Keratinocyte (primary cell): Measurements from ENCODE around the gene HOTAIR. TPM values are rescaled to one million over a fixed set of nuclear protein-coding genes. Genes with fewer than 3 reads are reported as not detected.

Experiments used
- DNase-seq: peaks from one replicate; pipeline ENCODE4 v3.0.0-alpha.2; 2011; ENCODE audit warnings: low read depth, missing footprints, low spot score
- FAIRE-seq: peaks from 2 replicates; lab custom pipeline; 2011; peaks lifted over from hg19 to GRCh38; lab: Jason Lieb, UNC
- H2AFZ ChIP-seq: 2 replicates; pipeline ENCODE4 v1.6.0; 2012; ENCODE audit warnings: low read length, control low read depth, inconsistent platforms; ENCODE audit not compliant: control insufficient read depth
- H3K27ac ChIP-seq: 2 replicates; pipeline ENCODE4 v1.5.1; 2011; ENCODE audit warnings: low read length; ENCODE audit not compliant: control insufficient read depth, insufficient read depth
- H3K27me3 ChIP-seq: 3 replicates; pipeline ENCODE4 v1.6.0; 2011; ENCODE audit warnings: low read length; ENCODE audit not compliant: control insufficient read depth, insufficient read depth; ENCODE audit errors: extremely low read depth
- H3K36me3 ChIP-seq, 2 experiments: 2 replicates in 1 of 2; 3 replicates in 1 of 2; pipeline ENCODE4 v1.5.1; 2011; ENCODE audit warnings: low read length in 2 of 2, mild to moderate bottlenecking in 1 of 2; ENCODE audit not compliant: control insufficient read depth in 2 of 2, insufficient read depth in 2 of 2; ENCODE audit errors: extremely low read depth in 1 of 2
- H3K4me1 ChIP-seq: 3 replicates; pipeline ENCODE4 v1.5.1; 2011; ENCODE audit warnings: low read length; ENCODE audit not compliant: control insufficient read depth, insufficient read depth; ENCODE audit errors: extremely low read depth
- H3K4me2 ChIP-seq: 3 replicates; pipeline ENCODE4 v1.6.0; 2011; ENCODE audit warnings: low read depth, low read length; ENCODE audit not compliant: control insufficient read depth, insufficient read depth; ENCODE audit errors: extremely low read depth
- H3K4me3 ChIP-seq, 3 experiments: fragments of 200-600 bp in 1 of 3; sonication (generic) in 1 of 3; 2 replicates in 2 of 3; 3 replicates in 1 of 3; pipeline ENCODE4 v1.5.1; 2011 to 2016; ENCODE audit warnings: low read length in 3 of 3, mild to moderate bottlenecking in 3 of 3, control low read depth in 2 of 3, inconsistent platforms in 1 of 3, low read depth in 1 of 3, mixed read lengths in 1 of 3, mixed run types in 1 of 3, moderate library complexity in 1 of 3; ENCODE audit not compliant: control insufficient read depth in 2 of 3, insufficient read depth in 2 of 3; ENCODE audit errors: extremely low read depth in 1 of 3
- H3K79me2 ChIP-seq: 2 replicates; pipeline ENCODE4 v1.6.0; 2012; ENCODE audit warnings: low read length; ENCODE audit not compliant: control insufficient read depth, insufficient read depth
- H3K9ac ChIP-seq: 3 replicates; pipeline ENCODE4 v1.6.0; 2011; ENCODE audit warnings: low read length; ENCODE audit not compliant: control insufficient read depth, insufficient read depth; ENCODE audit errors: extremely low read depth
- H3K9me1 ChIP-seq: 3 replicates; pipeline ENCODE4 v1.6.0; 2011; ENCODE audit warnings: low read length; ENCODE audit not compliant: control insufficient read depth, insufficient read depth; ENCODE audit errors: extremely low read depth
- H3K9me3 ChIP-seq: 2 replicates; pipeline ENCODE4 v1.5.1; 2012; ENCODE audit warnings: low read depth, low read length; ENCODE audit not compliant: control insufficient read depth
- H4K20me1 ChIP-seq: 3 replicates; pipeline ENCODE4 v1.6.0; 2011; ENCODE audit warnings: low read length; ENCODE audit not compliant: control insufficient read depth, insufficient read depth; ENCODE audit errors: extremely low read depth
- CTCF ChIP-seq, 3 experiments: IDR thresholded peaks in 1 of 3; conservative IDR thresholded peaks in 1 of 3; optimal IDR thresholded peaks in 1 of 3; 2 replicates in 2 of 3; 3 replicates in 1 of 3; pipeline versions ENCODE3 to v1.5.1; 2011; ENCODE audit warnings: low read length in 3 of 3, mild to moderate bottlenecking in 3 of 3, moderate library complexity in 2 of 3, control low read depth in 1 of 3, inconsistent platforms in 1 of 3; ENCODE audit not compliant: insufficient read depth in 2 of 3; ENCODE audit errors: extremely low read depth in 1 of 3
- EZH2 ChIP-seq: IDR thresholded peaks from one replicate; pipeline ENCODE4 v1.6.1; 2012; ENCODE audit warnings: inconsistent platforms, mild to moderate bottlenecking, low read length, moderate library complexity
- dilution Hi-C: fragments of 300-500 bp; cut with MboI; formaldehyde crosslinking; loops from one replicate; pipeline ENCODE4 v1.7.0; 2020; ENCODE audit warnings: low sequenced_read_pairs; ENCODE audit not compliant: extremely low pct_ligation_motif_present
- polyA plus RNA-seq, 5 experiments: library from polyadenylated mRNA; depleted of rRNA in 3 of 5; stranded (reverse) in 3 of 5; stranded (forward) in 1 of 5; unstranded in 1 of 5; fragments of >200 nt; gene quantifications; 1 replicate in 1 of 5; 2 replicates in 3 of 5; 3 replicates in 1 of 5; pipeline versions ENCODE4 v1.2.1 to v1.2.3, GENCODE V29; 2011 to 2012; ENCODE audit warnings: missing spikeins in 2 of 5, low read depth in 1 of 5, low replicate concordance in 1 of 5

Gene HOTAIR
- polyA plus RNA-seq, 1 donor (not counting 4 experiments of a cell fraction or from before 2014, with no cell fraction given), result 4.0 TPM

GRCh38 chr12:53987787-53988230 is 13.1 kb upstream of the HOTAIR start:
- H3K27ac ChIP-seq, result no peak overlapping the region
- peak overlapping the region; percentile 94 for H3K4me2 ChIP-seq
- TF ChIP-seq CTCF (optimal IDR thresholded peaks at IDR 0.05 in 1 of 3, IDR thresholded peaks at IDR 0.05 in 1 of 3, conservative IDR thresholded peaks at IDR 0.05 in 1 of 3; ENCODE audit: extremely low read depth in 1 of 3, insufficient read depth in 2 of 3, low read length in 3 of 3) (no peak), EZH2 (no peak)
- FAIRE-seq (no peak), DNase-seq (no peak)
- peaks cover 0 to 2% of the 10 kb centered on the region in 2 experiments for H3K36me3 ChIP-seq
- H3K27me3 ChIP-seq, result no peaks in the 10 kb centered on the region
- no peak overlapping the region for H3K9ac ChIP-seq
- H4K20me1 ChIP-seq, result no peaks in the 10 kb centered on the region
- peaks cover 33% of the 10 kb centered on the region for H3K4me1 ChIP-seq
- no peak overlapping the region for H2AFZ ChIP-seq
- peaks cover 82% of the 10 kb centered on the region for H3K79me2 ChIP-seq
- H3K4me3 ChIP-seq, result peak overlapping the region in 2 of 3 experiments; percentile 73 to 91
- H3K9me1 ChIP-seq, result no peaks in the 10 kb centered on the region
- H3K9me3 ChIP-seq, result no peaks in the 10 kb centered on the region
- dilution Hi-C loops, result no loop called here

GRCh38 chr12:53986686-53987483 is 12.1 kb upstream of the HOTAIR start:
- Histone ChIP-seq H3K27ac (peak overlapping the region; percentile 83), H3K27me3 (no peaks in the 10 kb centered on the region), H3K9ac (peak overlapping the region; percentile 90), H3K4me3 (peak overlapping the region; percentile 73 to 91 (median 90)), H3K4me2 (peak overlapping the region; percentile 94), H3K9me1 (no peaks in the 10 kb centered on the region), H2AFZ (no peak overlapping the region), H3K79me2 (peaks cover 78% of the 10 kb centered on the region), H3K36me3 (peaks cover 0 to 2% of the 10 kb centered on the region in 2 experiments), H3K4me1 (peaks cover 33% of the 10 kb centered on the region), H4K20me1 (no peaks in the 10 kb centered on the region), H3K9me3 (no peaks in the 10 kb centered on the region)
- TF ChIP-seq EZH2 (no peak), CTCF (optimal IDR thresholded peaks at IDR 0.05 in 1 of 3, IDR thresholded peaks at IDR 0.05 in 1 of 3, conservative IDR thresholded peaks at IDR 0.05 in 1 of 3; ENCODE audit: extremely low read depth in 1 of 3, insufficient read depth in 2 of 3, low read length in 3 of 3) (no peak)
- DNase-seq, result no peak
- dilution Hi-C loops, result no loop called here
- FAIRE-seq, result peak; percentile 13
